ENCODE data around the gene CHAC2.

The CHAC2 gene

DNA sequence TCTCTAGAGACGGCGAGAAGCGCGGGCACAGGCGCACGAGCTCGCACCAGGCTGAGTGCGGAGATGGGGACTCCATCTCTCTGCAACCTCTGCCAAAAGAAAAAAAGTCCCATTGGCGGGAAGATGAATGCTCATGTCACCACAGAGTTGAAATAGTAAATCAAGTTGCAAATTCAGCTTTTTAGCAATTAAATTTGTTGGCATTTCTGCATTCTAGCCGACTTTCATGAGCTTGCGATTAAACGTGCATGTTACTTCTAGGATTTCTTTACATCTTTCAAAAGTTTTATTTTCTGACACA, 588 bp downstream of the CHAC2 start:
- TF ChIP-seq REST (IDR thresholded peaks at IDR 0.05; ENCODE audit: low read depth): no peak
- no peak for TF ChIP-seq ZBTB7A (IDR thresholded peaks at IDR 0.05; ENCODE audit: low read depth)
- TF ChIP-seq RAD21 (IDR thresholded peaks at IDR 0.05; ENCODE audit: low read depth): no peak
- TF ChIP-seq EP300 (IDR thresholded peaks at IDR 0.05; ENCODE audit: borderline replicate concordance): no peak
- TF ChIP-seq, protein P1, sequence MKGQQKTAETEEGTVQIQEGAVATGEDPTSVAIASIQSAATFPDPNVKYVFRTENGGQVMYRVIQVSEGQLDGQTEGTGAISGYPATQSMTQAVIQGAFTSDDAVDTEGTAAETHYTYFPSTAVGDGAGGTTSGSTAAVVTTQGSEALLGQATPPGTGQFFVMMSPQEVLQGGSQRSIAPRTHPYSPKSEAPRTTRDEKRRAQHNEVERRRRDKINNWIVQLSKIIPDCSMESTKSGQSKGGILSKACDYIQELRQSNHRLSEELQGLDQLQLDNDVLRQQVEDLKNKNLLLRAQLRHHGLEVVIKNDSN (IDR thresholded peaks at IDR 0.05): no peak
- TF ChIP-seq CEBPB (IDR thresholded peaks at IDR 0.05): no peak
- TF ChIP-seq NFIC (IDR thresholded peaks at IDR 0.05): no peak
- no peak for TF ChIP-seq CREB1 (IDR thresholded peaks at IDR 0.05; ENCODE audit: low read depth)
- TF ChIP-seq, protein P2, sequence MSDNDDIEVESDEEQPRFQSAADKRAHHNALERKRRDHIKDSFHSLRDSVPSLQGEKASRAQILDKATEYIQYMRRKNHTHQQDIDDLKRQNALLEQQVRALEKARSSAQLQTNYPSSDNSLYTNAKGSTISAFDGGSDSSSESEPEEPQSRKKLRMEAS (IDR thresholded peaks at IDR 0.05): no peak
- TF ChIP-seq YY1 (IDR thresholded peaks at IDR 0.05; ENCODE audit: low read depth): no peak
- no peak for TF ChIP-seq FOXM1 (IDR thresholded peaks at IDR 0.05; ENCODE audit: borderline replicate concordance, low read depth)
- no peak for TF ChIP-seq TEAD4 (IDR thresholded peaks at IDR 0.05)
- TF ChIP-seq TCF12 (IDR thresholded peaks at IDR 0.05; ENCODE audit: low read depth): no peak
- no peak for TF ChIP-seq TAF1 (IDR thresholded peaks at IDR 0.05; ENCODE audit: low read depth)
- TF ChIP-seq EGR1 (IDR thresholded peaks at IDR 0.05): no peak

GRCh38 chr2:53769318-53769945, 1.8 kb downstream of the CHAC2 start:
- TF ChIP-seq, protein P1 (IDR thresholded peaks at IDR 0.05): no peak
- no peak for TF ChIP-seq CEBPB (IDR thresholded peaks at IDR 0.05)

DNA sequence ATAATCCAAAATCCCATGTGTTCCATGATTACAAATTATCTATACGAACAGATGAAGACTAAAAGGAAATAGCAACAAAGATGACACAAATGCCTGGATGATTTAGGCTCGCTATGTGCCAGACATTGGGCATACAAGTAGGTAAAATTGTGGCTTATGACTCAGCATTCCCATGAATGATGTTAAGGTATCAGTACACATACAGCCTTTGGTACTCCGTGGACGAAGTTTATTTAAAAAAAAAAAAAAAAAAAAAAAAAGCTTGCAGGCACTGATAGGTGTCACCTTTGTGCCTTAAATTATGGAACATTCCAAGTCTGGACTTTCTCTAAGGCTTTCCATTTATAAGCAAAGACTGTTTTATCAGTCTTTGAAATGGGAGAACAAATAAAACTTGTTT, 2.7 kb downstream of the CHAC2 start:
- TF ChIP-seq ZBTB7A (IDR thresholded peaks at IDR 0.05; ENCODE audit: low read depth): no peak
- no peak for TF ChIP-seq RAD21 (IDR thresholded peaks at IDR 0.05; ENCODE audit: low read depth)
- TF ChIP-seq NFIC (IDR thresholded peaks at IDR 0.05): no peak
- no peak for TF ChIP-seq TAF1 (IDR thresholded peaks at IDR 0.05; ENCODE audit: low read depth)
- no peak for TF ChIP-seq CEBPB (IDR thresholded peaks at IDR 0.05)
- TF ChIP-seq REST (IDR thresholded peaks at IDR 0.05; ENCODE audit: low read depth): no peak
- TF ChIP-seq YY1 (IDR thresholded peaks at IDR 0.05; ENCODE audit: low read depth): no peak
- TF ChIP-seq CREB1 (IDR thresholded peaks at IDR 0.05; ENCODE audit: low read depth): no peak
- no peak for TF ChIP-seq EGR1 (IDR thresholded peaks at IDR 0.05)
- no peak for TF ChIP-seq TEAD4 (IDR thresholded peaks at IDR 0.05)
- TF ChIP-seq, protein P2 (IDR thresholded peaks at IDR 0.05): no peak
- TF ChIP-seq, protein P1 (IDR thresholded peaks at IDR 0.05): no peak
- no peak for TF ChIP-seq EP300 (IDR thresholded peaks at IDR 0.05; ENCODE audit: borderline replicate concordance)
- no peak for TF ChIP-seq FOXM1 (IDR thresholded peaks at IDR 0.05; ENCODE audit: borderline replicate concordance, low read depth)

DNA sequence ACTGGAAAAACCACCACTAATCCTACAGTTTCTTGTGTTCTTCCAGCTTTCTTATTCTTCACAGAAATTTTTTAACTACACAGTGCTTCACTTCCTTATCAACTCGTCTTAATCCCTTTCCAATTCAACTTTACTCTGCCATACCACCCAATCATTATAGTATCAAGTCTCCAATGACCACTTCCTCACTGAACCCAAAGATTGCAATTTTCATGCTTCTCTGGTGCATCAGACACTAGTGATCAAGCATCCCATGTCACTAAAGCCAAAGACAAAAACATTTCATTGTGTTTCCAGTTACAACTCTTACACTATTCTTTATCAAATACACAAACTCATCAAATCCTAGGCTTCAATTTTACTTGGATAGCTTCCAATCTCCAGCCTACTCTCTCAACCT, 9.5 kb downstream of the CHAC2 start:
- TF ChIP-seq FOXM1 (IDR thresholded peaks at IDR 0.05; ENCODE audit: borderline replicate concordance, low read depth) (no peak), CEBPB (IDR thresholded peaks at IDR 0.05) (no peak), TCF12 (IDR thresholded peaks at IDR 0.05; ENCODE audit: low read depth) (no peak), CREB1 (IDR thresholded peaks at IDR 0.05; ENCODE audit: low read depth) (no peak), YY1 (IDR thresholded peaks at IDR 0.05; ENCODE audit: low read depth) (no peak), TAF1 (IDR thresholded peaks at IDR 0.05; ENCODE audit: low read depth) (no peak), ZBTB7A (IDR thresholded peaks at IDR 0.05; ENCODE audit: low read depth) (no peak), REST (IDR thresholded peaks at IDR 0.05; ENCODE audit: low read depth) (no peak), TEAD4 (IDR thresholded peaks at IDR 0.05) (no peak), RAD21 (IDR thresholded peaks at IDR 0.05; ENCODE audit: low read depth) (no peak), EGR1 (IDR thresholded peaks at IDR 0.05) (no peak), NFIC (IDR thresholded peaks at IDR 0.05) (no peak), EP300 (IDR thresholded peaks at IDR 0.05; ENCODE audit: borderline replicate concordance) (no peak)
- TF ChIP-seq, protein P1 (IDR thresholded peaks at IDR 0.05): no peak
- TF ChIP-seq, protein P2 (IDR thresholded peaks at IDR 0.05): no peak

All from Ishikawa (cell line).